HG03159 (cell line): ENCODE measurements around the gene HRCT1.

Experiments used
- ATAC-seq: cut with Tn5 transposase; IDR thresholded peaks from one replicate; pipeline ENCODE4 v1.9.1; 2021; ENCODE audit warnings: mild to moderate bottlenecking, moderate library complexity; ENCODE audit not compliant: unreplicated experiment

The HRCT1 gene

DNA sequence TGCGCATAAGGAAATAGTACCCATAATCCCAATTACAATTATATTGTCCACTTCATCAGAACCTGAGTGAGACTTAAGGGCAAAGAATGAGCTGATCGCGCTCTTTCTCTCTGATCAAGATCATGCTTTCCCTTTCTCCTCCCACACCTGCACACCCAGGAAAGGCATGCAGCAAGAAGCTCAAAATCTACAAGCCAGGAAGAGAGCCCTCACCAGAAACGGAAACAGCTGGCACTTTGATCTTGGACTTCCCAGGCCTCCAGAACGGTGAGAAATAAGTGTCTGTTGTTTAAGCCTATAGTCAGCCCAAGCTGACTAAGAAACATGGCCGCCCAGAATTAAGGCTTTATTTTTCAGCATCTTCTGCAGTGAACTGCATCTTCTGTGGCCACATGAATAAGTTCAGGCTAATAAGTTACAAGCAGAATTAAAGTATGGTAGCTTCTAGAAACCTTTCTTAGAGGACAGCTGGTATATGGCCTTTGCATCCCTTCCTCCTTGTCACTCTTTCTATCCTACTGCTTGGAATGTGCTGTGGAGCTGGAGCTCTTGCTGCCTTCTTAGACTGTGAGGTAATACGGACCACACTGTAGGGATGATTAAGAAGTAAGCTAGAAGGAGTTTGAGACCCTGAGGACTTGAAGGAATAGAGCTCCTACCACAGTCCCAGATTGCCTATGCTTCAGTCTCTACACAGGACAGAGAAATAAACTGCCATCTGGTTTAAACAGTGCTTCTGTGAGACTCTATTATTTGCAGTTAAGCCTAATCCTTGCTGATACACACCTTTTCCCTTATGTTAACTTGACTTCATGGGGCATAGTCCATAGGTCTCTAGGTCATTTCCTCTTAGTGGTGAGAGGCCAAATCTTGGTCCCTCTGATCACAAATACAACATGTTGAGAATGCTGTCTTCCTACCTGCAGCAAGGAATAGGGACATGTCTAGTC lies 34.7 kb downstream of the HRCT1 start:
- ATAC-seq, result no peak

DNA sequence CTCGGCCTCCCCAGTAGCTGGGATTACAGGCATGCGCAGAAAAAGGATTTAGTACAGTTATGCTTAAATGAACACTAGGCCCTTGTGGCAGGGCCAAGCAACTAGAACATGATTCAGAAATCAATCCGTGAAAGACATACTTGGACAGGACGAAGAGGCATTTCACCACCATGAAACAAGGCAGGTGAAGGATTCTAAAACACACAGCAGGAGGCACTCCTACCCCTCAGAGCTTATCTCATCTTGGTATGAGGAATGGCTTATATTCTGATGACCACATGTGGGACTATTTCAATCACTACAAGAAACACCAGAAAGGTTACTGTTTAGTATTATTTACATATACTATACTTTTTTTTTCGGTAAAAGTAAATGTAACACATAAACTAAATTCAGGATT lies 36.3 kb downstream of the HRCT1 start:
- ATAC-seq, result no peak

DNA sequence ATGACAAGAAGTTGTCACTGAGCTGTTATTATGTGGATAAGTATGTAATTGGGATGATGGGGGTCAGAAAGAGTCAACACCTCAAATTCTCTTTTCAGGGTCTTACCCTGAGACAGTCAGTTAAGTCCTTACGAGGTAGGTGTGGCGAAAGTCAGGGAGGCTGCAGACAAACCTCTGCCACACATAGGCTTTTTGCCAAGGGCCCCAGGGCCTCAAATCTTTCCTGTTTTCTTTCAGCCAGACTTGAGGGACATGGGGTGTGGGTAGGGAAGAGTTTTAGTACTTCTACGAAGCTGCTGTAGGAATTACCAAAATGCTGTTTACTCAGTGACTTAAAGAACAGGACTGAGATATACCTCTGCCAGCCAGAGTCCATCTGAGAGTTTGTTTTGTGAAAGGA lies 38.2 kb downstream of the HRCT1 start:
- ATAC-seq, result no peak

DNA sequence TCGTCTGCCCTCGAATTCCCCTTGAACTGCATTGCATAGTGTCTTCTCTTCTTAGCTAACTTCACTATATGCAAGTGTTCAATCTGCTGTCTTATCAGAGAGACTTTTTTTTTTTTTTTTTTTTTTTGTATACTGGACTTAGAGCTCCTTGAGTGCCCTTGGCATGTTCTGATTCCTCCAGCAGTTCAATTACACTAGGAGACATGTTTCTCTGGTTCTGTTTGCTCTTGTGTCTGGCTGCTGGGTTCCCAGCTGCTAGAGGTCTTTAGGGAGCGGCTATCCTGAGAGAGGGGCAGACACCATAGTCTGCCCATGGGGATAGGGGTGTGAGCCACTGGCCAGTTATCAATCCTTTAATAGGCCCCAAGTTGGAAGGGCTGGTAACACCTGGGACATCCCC lies 38.8 kb downstream of the HRCT1 start:
- no peak for ATAC-seq

DNA sequence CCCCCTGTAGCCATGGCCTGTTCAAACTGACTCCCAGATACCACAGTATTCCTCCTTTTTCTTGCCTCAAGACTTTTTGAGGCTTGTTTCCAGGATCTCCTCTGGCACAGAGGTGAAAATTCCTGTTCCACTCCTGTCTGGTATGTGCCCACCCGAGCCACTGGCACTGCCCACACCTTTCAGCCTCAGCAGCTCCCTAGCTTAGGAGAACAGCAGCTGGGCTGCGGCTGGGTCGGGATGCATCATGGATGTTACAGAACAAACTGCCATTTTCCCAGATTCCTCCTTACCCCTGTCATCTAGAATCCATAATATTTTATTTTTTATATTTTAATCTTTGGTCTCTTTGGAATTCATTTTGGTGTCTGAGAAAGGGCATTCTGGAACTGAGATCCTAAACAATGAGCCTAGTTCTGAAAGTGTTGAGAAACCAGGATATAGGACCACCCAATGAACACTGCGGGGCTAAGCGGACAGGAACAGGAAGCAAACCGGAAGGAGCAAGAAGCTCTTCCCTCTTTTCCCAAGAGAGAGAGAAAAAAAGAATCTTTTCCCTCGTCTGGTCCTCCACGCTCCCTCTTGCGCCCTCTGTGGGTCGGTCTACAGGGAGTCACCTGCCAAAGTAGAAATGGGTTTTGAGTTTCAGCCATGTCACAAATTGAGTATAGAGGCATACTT lies 39.5 kb downstream of the HRCT1 start:
- ATAC-seq, result no peak

- ATAC-seq, result no peak
Observed at GRCh38 chr9:35948451-35948850, 42.4 kb downstream of the HRCT1 start.

DNA sequence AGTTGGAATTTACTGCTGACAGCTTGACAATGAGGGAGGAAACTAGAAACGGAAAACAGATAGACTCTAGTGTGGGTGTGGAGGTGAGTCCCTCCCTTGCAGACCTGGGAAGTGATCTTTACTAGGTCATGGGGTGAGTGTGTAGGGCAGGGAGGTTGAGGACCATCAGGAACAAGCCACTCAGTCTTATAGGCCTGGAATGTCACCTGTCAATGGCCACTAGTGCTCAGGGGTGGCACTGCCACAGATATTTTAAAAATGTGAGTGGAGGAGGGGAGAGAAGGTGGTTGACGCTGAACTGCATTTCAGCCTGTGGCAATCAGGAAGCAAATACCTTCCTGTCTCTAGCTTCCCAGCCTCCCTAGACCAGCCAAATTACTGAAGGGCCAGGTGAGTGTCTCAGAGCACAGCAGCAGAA lies 42.9 kb downstream of the HRCT1 start:
- no peak for ATAC-seq

- ATAC-seq, result no peak
Observed at GRCh38 chr9:35951736-35952135, 45.7 kb downstream of the HRCT1 start.

GRCh38 chr9:35952526-35953191 lies 46.7 kb downstream of the HRCT1 start:
- no peak for ATAC-seq

- ATAC-seq, result no peak
Observed at GRCh38 chr9:35954942-35955546, 49.0 kb downstream of the HRCT1 start.

GRCh38 chr9:35956651-35957050 lies 50.6 kb downstream of the HRCT1 start:
- no peak for ATAC-seq
